H1 (cell line): ENCODE measurements around the gene TRAK1.

Experiments used
- CTCF ChIP-seq, 3 experiments: IDR thresholded peaks; 1 replicate in 2 of 3; 2 replicates in 1 of 3; pipeline versions ENCODE4 v1.5.1 to v1.6.1; 2011; ENCODE audit warnings: low read length in 3 of 3, mild to moderate bottlenecking in 3 of 3, inconsistent platforms in 2 of 3, low read depth in 1 of 3, moderate library complexity in 1 of 3; ENCODE audit not compliant: insufficient read depth in 1 of 3; ENCODE audit errors: control extremely low read depth in 1 of 3
- KDM1A ChIP-seq: fragments of 200-600, 300-600 bp; sonication (generic); IDR thresholded peaks from 2 replicates; pipeline ENCODE4 v1.7.1; 2016; ENCODE audit warnings: mild to moderate bottlenecking, low read length, borderline replicate concordance

GRCh38 chr3:42097566-42097946, 6.4 kb downstream of the TRAK1 start:
- TF ChIP-seq CTCF (IDR thresholded peaks at IDR 0.05; ENCODE audit: control extremely low read depth in 1 of 3, insufficient read depth in 1 of 3, low read depth in 1 of 3, low read length in 3 of 3) (no peak), KDM1A (no peak)
